ENCODE measurements around the gene GDF11.

GDF11 gene

DNA sequence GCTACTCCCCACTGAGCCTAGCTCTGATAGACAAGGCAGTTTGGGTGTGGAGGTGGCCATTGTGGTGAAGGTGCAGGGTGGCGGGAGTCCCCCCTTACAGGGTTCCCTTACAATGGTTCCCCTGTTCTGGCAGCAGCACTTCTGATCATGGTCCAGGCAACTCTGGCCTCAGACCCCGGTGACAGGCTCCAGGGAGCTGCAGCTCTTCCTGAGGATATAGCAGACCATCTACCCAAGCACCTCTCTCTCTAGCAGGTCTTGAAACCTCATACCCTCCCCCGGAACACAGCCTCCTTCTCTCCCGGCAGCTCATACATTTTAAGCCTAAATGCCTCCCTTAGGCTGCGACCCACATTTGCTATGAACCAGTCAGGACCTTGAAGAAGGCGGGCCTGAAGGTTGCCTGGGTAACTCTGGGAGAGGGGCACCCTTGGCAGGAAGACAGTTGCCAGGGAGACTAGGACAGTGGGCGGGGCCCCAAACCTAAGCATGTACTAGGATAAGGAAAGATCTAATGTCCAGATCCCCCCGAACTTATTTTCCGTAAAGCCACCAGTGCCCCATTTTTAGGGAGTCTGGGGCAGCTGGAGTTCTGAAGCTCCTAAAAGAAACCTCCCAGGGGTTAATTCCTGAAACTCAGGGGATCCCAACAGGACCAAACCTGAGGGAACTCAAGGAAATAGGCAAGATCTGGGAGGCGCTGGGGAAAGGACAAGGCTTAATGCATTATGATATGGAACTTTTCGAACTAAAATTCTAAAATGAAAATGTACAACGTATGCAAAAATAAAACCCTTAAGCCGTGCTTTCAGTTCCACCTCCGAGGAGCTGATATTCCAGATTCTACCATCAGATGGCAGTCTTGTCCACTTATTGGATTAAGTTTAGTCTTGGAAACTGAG lies 4.5 kb upstream of the GDF11 start:
- Histone ChIP-seq H3K9ac (ENCODE audit: low read length) (peak overlapping the region; percentile 53; the same call in 1 of the 2 replicates), H3K79me2 (ENCODE audit: insufficient read depth, low read length) (no peaks in the 10 kb centered on the region), H3K4me3 (ENCODE audit: low read depth, low read length, poor library complexity, severe bottlenecking) (peak overlapping the region; percentile 63), H3F3A (ENCODE audit: insufficient read depth, low read length) (no peaks in the 10 kb centered on the region), H3K9me2 (ENCODE audit: low read depth, low read length) (no peaks in the 10 kb centered on the region), H3K9me3 (ENCODE audit: low read length) (no peaks in the 10 kb centered on the region), H3K4me2 (ENCODE audit: low read length) (peak overlapping the region; percentile 89), H3K36me3 (ENCODE audit: insufficient read depth, low read length) (no peaks in the 10 kb centered on the region), H3K27ac (ENCODE audit: low read depth, low read length, poor library complexity, severe bottlenecking) (peak overlapping the region; percentile 43), H2AFZ (ENCODE audit: low read length) (peak overlapping the region; percentile 4; the same call in 1 of the 2 replicates), H4K20me1 (ENCODE audit: insufficient read depth, low read length) (no peaks in the 10 kb centered on the region), H3K4me1 (ENCODE audit: insufficient read depth, low read length, severe bottlenecking) (peaks cover 18% of the 10 kb centered on the region), H3K27me3 (ENCODE audit: insufficient read depth, low read length) (no peaks in the 10 kb centered on the region; the same call in 1 of the 2 replicates)
- TF ChIP-seq EZH2 (IDR thresholded peaks at IDR 0.05; ENCODE audit: borderline replicate concordance, low read length) = no peak
- peak; percentile 89 for TF ChIP-seq CTCF (IDR thresholded peaks at IDR 0.05; ENCODE audit: low read length)

DNA sequence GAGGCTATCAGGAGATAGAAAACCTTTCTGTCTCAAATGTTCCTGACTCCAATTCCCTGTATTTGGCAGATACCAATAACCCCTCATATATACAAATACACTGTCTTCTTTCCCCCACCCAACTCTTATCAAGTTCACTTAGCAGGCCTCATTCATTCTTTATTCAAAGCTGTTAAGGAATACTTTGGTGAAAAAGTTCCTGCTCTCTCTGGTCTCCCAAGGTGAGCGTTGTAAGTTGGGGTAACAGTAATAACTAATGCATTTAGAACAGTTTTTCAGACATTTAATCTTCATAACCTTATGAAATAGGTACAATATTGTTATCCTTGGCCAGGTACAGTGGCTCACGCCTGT lies 3.9 kb upstream of the GDF11 start:
- Histone ChIP-seq H3K9me2 (ENCODE audit: low read depth, low read length) (no peaks in the 10 kb centered on the region), H3K79me2 (ENCODE audit: insufficient read depth, low read length) (no peaks in the 10 kb centered on the region), H3K27ac (ENCODE audit: low read depth, low read length, poor library complexity, severe bottlenecking) (no peak overlapping the region), H3K4me2 (ENCODE audit: low read length) (peak overlapping the region; percentile 89), H3K36me3 (ENCODE audit: insufficient read depth, low read length) (no peaks in the 10 kb centered on the region), H3K4me1 (ENCODE audit: insufficient read depth, low read length, severe bottlenecking) (peaks cover 24% of the 10 kb centered on the region), H3K9ac (ENCODE audit: low read length) (no peak overlapping the region), H2AFZ (ENCODE audit: low read length) (no peak overlapping the region), H4K20me1 (ENCODE audit: insufficient read depth, low read length) (no peaks in the 10 kb centered on the region), H3K27me3 (ENCODE audit: insufficient read depth, low read length) (no peaks in the 10 kb centered on the region; the same call in 1 of the 2 replicates), H3K4me3 (ENCODE audit: low read depth, low read length, poor library complexity, severe bottlenecking) (no peak overlapping the region), H3F3A (ENCODE audit: insufficient read depth, low read length) (no peaks in the 10 kb centered on the region), H3K9me3 (ENCODE audit: low read length) (no peaks in the 10 kb centered on the region)
- TF ChIP-seq EZH2 (IDR thresholded peaks at IDR 0.05; ENCODE audit: borderline replicate concordance, low read length) (no peak), CTCF (IDR thresholded peaks at IDR 0.05; ENCODE audit: low read length) (no peak)

DNA sequence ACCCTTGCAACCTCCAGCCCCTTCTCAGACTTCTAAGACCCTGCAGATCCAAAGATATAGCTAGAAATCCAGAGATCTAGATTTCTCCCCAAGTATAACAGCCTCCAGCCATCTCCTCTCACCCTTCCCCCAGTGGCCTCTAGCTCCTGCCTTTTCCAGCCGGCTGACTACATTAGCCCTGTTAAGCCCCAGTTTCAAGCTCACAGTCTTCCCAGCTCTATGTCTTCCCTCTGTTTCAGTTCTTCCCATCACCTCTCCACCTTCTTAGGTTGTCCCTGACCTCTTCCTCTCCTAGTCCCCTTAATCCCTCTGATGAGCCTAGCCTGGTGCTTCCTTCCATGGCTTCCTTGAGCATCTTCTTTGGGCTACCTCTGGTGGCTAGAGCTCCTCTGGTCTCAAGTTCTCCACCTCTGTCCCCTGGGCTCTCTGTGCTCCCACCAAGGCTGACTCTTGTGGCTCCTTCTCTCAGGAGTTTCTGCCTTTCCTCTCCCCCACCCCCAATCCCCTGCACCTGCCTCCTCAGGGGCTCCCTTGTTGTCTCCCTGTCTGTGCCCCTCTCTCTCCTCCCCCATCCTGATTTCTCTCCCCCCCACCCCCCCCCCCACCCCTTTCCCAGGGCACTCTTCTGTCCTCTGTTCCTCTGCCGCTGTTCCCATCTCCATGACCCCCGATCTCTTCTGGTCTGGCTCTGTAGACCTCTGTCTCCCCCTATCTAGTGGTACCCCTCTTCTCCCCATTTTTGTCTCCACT lies 816 bp upstream of the GDF11 start:
- Histone ChIP-seq H3K27me3 (ENCODE audit: insufficient read depth, low read length) (peaks cover 7% of the 10 kb centered on the region), H3K36me3 (ENCODE audit: insufficient read depth, low read length) (no peaks in the 10 kb centered on the region), H4K20me1 (ENCODE audit: insufficient read depth, low read length) (no peaks in the 10 kb centered on the region), H3K27ac (ENCODE audit: low read depth, low read length, poor library complexity, severe bottlenecking) (no peak overlapping the region), H3K9ac (ENCODE audit: low read length) (no peak overlapping the region), H3K79me2 (ENCODE audit: insufficient read depth, low read length) (no peaks in the 10 kb centered on the region), H3K4me1 (ENCODE audit: insufficient read depth, low read length, severe bottlenecking) (peaks cover 48% of the 10 kb centered on the region), H3F3A (ENCODE audit: insufficient read depth, low read length) (no peaks in the 10 kb centered on the region), H3K9me3 (ENCODE audit: low read length) (no peaks in the 10 kb centered on the region), H3K4me2 (ENCODE audit: low read length) (peak overlapping the region; percentile 66), H3K9me2 (ENCODE audit: low read depth, low read length) (no peaks in the 10 kb centered on the region), H2AFZ (ENCODE audit: low read length) (no peak overlapping the region), H3K4me3 (ENCODE audit: low read depth, low read length, poor library complexity, severe bottlenecking) (peak overlapping the region; percentile 45)
- TF ChIP-seq EZH2 (IDR thresholded peaks at IDR 0.05; ENCODE audit: borderline replicate concordance, low read length) = no peak
- no peak for TF ChIP-seq CTCF (IDR thresholded peaks at IDR 0.05; ENCODE audit: low read length)
